Chondrocyte (in vitro differentiated cells): ENCODE results near the gene ISLR. TPM values are rescaled to one million over a fixed set of nuclear protein-coding genes. Genes with fewer than 3 reads are reported as not detected.

Experiments used
- DNase-seq: peaks from one replicate; pipeline ENCODE4 v3.0.0; 2021; ENCODE audit warnings: mixed read lengths, low spot score
- H3K27ac Mint-ChIP-seq: one replicate; pipeline ENCODE4 v1.8.0; 2021; ENCODE audit warnings: mild to moderate bottlenecking, moderate library complexity, mixed read lengths; ENCODE audit not compliant: unreplicated experiment
- H3K27me3 Mint-ChIP-seq: 2 replicates; pipeline ENCODE4 v1.8.0; 2021; ENCODE audit warnings: low read depth, mixed read lengths
- H3K36me3 Mint-ChIP-seq: 2 replicates; pipeline ENCODE4 v1.8.0; 2021; ENCODE audit warnings: low read depth, mixed read lengths
- H3K4me1 Mint-ChIP-seq: 2 replicates; pipeline ENCODE4 v1.8.0; 2021; ENCODE audit warnings: low read depth, mild to moderate bottlenecking, mixed read lengths
- H3K4me3 Mint-ChIP-seq: one replicate; pipeline ENCODE4 v1.8.0; 2021; ENCODE audit warnings: mild to moderate bottlenecking, moderate library complexity, mixed read lengths; ENCODE audit not compliant: unreplicated experiment
- H3K9me3 Mint-ChIP-seq: 2 replicates; pipeline ENCODE4 v1.8.0; 2021; ENCODE audit warnings: low read depth, mixed read lengths
- total RNA-seq: library from RNA; stranded (reverse); gene quantifications from 3 replicates; pipeline ENCODE4 v1.2.1, GENCODE V29; 2021
- TF ChIP-seq, protein P1 (sequence below): fragments of 200-600 bp; sonication (generic); IDR thresholded peaks from 2 replicates; pipeline ENCODE4 v1.5.0; 2021; ENCODE audit warnings: antibody characterized with exemption, mild to moderate bottlenecking, moderate library complexity

The ISLR gene
- total RNA-seq, 1 donor from 2014 or later, result 49.6 TPM

GRCh38 chr15:74182131-74182530, 8.6 kb downstream of the ISLR start:
- H3K27ac Mint-ChIP-seq, result no peak overlapping the region
- H3K36me3 Mint-ChIP-seq, result peaks cover 1% of the 10 kb centered on the region
- peaks cover 40% of the 10 kb centered on the region for H3K4me1 Mint-ChIP-seq
- no peaks in the 10 kb centered on the region for H3K9me3 Mint-ChIP-seq
- no peak overlapping the region for H3K4me3 Mint-ChIP-seq
- H3K27me3 Mint-ChIP-seq, result peaks cover 2% of the 10 kb centered on the region
- TF ChIP-seq, protein P1, sequence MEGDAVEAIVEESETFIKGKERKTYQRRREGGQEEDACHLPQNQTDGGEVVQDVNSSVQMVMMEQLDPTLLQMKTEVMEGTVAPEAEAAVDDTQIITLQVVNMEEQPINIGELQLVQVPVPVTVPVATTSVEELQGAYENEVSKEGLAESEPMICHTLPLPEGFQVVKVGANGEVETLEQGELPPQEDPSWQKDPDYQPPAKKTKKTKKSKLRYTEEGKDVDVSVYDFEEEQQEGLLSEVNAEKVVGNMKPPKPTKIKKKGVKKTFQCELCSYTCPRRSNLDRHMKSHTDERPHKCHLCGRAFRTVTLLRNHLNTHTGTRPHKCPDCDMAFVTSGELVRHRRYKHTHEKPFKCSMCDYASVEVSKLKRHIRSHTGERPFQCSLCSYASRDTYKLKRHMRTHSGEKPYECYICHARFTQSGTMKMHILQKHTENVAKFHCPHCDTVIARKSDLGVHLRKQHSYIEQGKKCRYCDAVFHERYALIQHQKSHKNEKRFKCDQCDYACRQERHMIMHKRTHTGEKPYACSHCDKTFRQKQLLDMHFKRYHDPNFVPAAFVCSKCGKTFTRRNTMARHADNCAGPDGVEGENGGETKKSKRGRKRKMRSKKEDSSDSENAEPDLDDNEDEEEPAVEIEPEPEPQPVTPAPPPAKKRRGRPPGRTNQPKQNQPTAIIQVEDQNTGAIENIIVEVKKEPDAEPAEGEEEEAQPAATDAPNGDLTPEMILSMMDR, result no peak
- peak; percentile 49 for DNase-seq

DNA sequence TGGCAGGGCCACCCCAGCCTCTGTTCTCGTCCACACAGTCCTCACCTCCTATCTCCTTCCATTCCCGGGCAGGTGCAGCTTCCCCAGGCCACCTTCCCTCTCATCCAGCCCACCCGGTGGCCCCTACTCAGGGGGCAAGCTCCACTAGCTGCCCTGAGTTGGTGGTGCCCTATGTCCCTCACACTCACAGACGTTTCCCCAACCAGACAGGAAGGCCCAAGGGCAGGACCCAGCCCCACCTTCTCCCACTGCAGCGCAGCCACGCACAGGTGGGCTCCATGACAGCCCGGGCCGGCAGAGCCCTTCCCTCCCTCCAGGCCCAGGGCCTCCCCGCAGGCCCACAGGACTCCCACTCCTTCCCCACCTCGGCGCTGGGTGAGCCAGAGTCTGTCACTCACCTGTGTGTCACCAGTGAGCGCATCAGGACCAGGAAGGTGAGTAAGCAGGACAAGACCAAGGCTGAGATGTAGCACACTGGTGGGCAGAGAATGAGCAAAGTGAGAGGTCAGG, 11.1 kb downstream of the ISLR start:
- H3K27ac Mint-ChIP-seq, result no peak overlapping the region
- no peak for DNase-seq
- no peaks in the 10 kb centered on the region for H3K9me3 Mint-ChIP-seq
- H3K4me3 Mint-ChIP-seq, result no peak overlapping the region
- peaks cover 15% of the 10 kb centered on the region for H3K4me1 Mint-ChIP-seq
- peaks cover 2% of the 10 kb centered on the region for H3K27me3 Mint-ChIP-seq
- peaks cover 1% of the 10 kb centered on the region for H3K36me3 Mint-ChIP-seq
- TF ChIP-seq, protein P1, result no peak

DNA sequence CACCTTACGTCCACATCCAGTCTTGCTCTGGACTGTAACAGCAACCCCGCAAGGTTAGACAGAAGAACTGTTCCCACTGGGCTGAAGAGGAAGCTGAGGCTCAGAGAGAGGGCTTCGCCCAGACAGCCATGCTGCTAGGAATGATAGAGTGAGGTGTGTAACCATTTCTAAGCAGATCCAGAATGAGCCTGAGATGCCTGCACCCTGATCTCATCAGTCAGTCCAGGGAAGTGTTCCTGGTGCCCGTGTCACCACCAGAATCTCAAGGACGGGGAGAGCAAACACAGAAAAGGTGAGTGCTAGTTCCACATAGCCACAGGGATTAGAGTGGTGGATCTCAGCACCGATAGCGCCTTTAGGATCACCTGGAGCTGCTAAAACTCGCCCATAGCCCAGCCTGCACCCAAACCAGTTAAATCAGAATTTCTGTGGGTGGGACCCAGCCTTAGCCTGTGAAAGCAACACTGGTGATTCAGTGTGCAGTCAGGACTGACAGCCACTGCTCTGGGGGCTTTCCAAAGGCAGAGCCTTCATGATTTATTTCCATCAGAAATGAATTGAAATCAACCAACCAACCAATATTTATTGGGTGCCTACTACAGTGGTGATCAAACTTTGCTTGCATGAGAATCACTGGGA, 12.3 kb downstream of the ISLR start:
- no peak for DNase-seq
- H3K36me3 Mint-ChIP-seq, result peaks cover 1% of the 10 kb centered on the region
- peaks cover 2% of the 10 kb centered on the region for H3K27me3 Mint-ChIP-seq
- TF ChIP-seq, protein P1, result no peak
- H3K4me3 Mint-ChIP-seq, result no peak overlapping the region
- no peaks in the 10 kb centered on the region for H3K9me3 Mint-ChIP-seq
- H3K27ac Mint-ChIP-seq, result no peak overlapping the region
- peaks cover 3% of the 10 kb centered on the region for H3K4me1 Mint-ChIP-seq

- TF ChIP-seq, protein P1, result no peak
- DNase-seq, result no peak
- Mint-ChIP-seq H3K4me3 (no peak overlapping the region), H3K9me3 (no peaks in the 10 kb centered on the region), H3K27me3 (peaks cover 2% of the 10 kb centered on the region), H3K27ac (no peak overlapping the region), H3K36me3 (peaks cover 2% of the 10 kb centered on the region), H3K4me1 (peaks cover 3% of the 10 kb centered on the region)
Measured at GRCh38 chr15:74188216-74188615, 14.7 kb downstream of the ISLR start.

- peaks cover 29% of the 10 kb centered on the region for H3K4me1 Mint-ChIP-seq
- no peak overlapping the region for H3K27ac Mint-ChIP-seq
- H3K27me3 Mint-ChIP-seq, result no peaks in the 10 kb centered on the region
- TF ChIP-seq, protein P1, result no peak
- peaks cover 2% of the 10 kb centered on the region for H3K36me3 Mint-ChIP-seq
- H3K4me3 Mint-ChIP-seq, result no peak overlapping the region
- no peaks in the 10 kb centered on the region for H3K9me3 Mint-ChIP-seq
- no peak for DNase-seq
Measured at GRCh38 chr15:74191798-74192197, 18.3 kb downstream of the ISLR start.
